ENCODE measurements around the gene RGS6.
A peak's percentile ranks its signal among the peaks of the same experiment; 100 is the strongest.

Gene RGS6

GRCh38 chr14:72597252-72598233 lies 665.3 kb downstream of the RGS6 start:
- DNase-seq, result no peak

GRCh38 chr14:72598306-72598705 lies 666.1 kb downstream of the RGS6 start:
- DNase-seq, result no peak

DNA sequence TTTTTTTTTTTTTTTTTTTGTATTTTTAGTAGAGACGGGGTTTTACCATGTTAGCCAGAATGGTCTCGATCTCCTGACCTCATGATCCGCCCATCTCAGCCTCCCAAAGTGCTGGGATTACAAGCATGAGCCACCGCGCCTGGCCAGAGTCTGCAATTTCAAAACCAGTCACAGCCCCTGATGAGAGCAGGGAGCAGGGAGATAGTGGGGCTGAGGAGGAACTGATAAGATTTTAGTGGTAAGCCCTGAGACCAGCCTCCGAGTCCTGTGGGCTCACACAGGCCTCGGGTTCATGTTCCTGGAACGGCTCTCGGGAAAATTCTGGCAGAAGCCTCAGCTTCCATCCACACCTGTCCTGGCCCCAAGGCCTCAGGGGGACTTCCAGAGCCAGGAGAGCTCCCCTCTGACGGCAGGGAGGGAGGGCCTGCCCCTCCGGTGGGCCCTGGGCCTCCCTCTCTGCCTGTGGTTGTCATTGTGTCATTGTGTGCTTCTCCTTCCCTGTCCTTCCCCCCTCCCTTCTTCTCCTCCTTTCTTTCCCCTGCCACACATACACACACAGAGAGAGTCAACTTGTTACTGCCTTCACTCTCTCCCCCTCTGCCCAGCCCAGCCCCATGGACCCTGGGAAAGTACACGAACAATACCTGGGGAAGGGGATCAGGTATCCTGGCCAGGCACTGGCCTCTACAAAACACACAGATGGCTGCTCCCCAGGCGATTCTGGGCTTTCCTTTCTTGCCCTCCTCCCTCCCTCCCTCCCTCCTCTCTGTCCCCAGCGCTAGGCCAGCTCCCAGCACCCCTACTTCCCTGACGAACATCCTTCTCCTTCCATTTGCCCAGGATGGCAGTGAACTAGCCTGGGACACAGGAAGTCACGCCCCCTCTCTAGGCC lies 667.6 kb downstream of the RGS6 start:
- DNase-seq, result no peak

DNA sequence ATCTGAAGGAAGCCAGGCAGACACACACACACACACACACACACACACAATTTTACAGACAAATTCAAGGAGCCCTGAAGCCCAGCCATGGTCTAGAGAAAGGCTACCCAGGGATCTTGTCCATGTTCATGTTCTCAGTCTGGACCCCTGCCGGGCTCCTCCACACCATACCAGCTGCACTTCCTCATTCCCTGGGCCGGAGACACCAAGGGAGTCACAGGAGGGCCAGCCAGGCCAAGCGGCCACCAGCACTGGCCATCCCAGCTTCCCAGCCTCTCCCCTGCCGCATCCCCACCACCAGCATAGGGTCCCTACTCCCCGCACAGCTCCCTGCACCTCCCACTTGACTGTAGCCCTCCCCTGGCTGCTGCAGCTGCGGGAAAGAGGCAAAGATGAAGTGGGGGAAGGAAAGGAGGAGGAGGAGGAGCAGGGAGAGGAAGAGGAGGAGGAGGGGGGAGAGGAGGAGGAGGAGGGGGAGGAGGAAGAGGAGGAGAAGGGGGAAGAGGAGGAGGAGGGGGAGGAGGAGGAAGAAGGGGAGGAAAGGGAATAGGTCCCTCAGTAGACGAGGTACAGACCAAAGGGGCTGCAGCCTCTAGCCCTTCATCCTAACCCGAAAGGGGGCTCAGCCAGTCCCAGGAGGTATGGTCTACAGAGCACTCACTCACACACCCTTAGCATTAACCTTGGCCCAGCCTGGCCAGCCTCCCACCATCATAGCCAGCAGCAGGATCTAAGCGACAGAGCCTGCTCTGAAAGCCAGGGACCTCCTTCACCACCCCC lies 668.5 kb downstream of the RGS6 start:
- peak in 2 of 3 donors; percentile 20 to 50 for DNase-seq

GRCh38 chr14:72603639-72604038 lies 671.4 kb downstream of the RGS6 start:
- no peak for DNase-seq

DNA sequence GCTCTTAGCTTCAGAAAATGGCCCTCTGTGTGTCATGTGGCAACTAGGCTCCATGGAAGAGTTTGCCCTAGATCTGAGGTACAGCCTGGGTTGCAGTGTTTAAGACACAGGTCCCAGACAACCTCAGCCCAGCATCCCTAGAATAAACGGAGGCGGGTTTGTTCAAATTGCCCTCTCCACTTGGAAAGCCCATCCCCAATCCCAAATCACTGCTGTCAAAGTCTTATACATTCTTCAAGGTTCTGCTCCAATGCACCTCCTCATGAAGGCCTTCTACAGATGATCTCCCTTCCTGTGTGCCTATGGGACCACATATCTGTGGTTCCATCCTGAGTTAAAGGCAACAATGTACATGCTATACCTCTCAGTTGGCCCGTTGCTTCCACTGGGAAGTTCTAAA lies 671.9 kb downstream of the RGS6 start:
- no peak for DNase-seq

GRCh38 chr14:72605096-72605920 lies 673.1 kb downstream of the RGS6 start:
- DNase-seq, result no peak

GRCh38 chr14:72605921-72606220 lies 673.6 kb downstream of the RGS6 start:
- DNase-seq, result no peak

DNA sequence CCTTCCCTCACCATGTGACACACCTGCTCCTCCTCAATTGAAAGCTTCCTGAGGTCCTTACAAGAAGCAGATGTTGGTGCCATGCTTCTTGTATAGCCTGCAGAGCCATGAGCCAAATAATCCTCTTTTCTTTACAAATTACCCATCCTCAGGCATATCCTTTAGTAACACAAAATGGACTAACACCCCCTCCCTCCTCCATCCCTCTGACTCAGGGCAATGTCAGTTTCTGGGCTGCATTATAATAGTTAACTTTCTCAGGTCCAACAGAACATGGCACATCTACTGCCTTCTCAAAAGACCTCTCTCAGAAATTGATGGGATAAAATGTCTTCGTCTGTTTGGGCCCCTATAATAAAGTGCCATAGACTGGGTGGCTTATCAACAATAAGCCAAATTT lies 674.6 kb downstream of the RGS6 start:
- no peak for DNase-seq

DNA sequence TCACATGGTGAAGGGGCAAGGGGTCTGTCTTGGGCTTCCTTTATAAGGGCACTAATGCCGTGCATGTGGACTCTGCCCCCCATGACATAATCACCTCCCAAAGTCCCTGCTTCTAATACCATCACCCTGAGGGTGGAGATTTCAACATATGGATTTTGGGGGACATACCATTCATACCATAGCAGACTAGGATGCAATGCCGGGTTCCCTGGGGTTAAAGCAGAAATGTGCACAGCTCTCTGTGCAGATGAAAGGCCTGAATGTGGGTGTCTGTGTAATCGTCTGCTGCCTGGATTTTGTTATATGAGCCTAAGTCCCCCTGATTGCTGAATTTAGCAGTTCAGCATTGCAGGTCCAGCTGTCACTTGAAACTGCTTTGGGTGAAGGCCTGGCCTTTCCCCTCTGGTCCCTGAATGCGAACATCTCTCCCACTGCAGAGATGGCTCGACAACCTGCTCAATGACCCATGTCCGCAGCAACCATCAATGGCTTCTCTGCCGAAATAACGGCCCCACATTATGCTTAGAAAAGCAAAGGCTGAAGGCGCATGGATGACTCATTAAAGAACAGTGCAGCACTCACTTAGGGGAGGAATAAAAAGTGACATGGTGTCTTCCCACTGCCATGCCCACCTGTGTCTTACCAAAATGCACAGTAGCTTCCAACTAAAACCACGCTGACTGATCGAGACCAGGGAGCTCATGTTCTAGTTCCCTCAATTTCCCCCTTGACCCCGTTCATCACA lies 675.3 kb downstream of the RGS6 start:
- DNase-seq, result no peak

- peak; percentile 11 to 24 (median 12) for DNase-seq
Measured at GRCh38 chr14:72608391-72609204, 676.4 kb downstream of the RGS6 start.

DNA sequence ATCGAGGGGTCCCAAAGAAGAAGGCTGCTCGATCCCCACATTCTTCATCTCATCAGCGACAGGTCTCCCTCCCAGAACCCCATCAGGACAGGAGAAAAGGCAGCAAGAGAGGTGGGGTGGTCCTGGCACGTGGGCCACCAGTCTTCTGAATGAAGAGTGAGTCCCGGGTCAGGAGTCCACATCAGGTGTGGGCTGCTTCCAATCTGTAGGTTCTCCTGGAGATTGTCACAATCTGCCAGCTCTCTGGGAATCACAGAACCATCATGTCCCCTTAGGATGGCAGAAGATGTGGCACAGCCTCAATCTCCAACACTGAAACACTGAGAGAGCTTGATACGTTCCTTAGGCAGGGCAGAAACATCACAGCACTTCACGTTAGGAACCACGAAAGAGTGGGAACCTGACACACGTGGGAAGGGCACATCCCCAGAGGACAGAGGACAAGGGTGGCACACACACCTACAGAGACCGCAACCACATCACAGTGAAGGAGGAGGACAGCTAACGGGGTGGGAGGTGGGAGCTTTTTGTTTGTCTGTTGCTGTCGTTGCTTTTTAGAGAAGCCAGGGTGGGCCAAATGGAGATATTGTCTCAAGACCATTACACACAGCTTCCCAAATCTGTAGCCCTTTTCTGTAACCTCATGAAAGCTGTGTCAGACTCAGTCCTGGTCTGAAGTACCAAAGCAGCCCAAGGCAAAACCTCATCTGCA lies 677.1 kb downstream of the RGS6 start:
- DNase-seq, result no peak

DNA sequence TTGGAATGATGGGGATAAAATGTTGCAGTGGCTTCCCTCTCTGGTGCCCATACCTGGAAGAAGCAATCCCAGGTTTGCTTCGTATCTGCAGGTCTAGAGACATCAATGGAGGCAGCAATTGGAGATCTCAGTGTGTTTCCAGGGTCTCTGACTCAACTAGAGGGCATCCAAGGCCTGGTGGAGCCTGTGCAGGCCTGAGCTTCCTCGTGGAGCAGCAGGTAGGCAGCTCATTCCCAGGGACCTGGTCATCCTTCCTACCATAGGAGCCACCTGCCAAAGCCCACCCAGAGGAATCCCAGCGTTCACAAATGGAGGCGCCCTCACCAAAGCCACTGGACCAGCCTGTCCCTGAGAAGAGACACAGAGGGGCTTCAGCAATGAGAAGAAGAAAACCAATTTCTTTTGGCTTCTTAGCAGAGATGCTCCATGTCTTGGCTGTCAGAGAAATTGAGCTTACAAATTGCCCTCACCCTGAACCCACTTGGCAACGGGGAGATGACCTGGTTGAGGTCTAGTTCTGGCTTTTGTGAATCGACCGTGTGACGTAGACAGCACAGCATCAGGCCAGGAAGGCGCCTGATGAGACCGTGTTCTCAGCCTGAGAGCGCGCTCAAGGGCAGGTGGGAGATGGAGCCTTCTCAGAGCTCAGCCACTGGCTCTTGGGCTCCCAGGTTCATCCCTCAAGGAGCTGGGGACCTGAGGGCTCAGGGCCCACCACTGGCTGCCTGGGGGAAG lies 678.0 kb downstream of the RGS6 start:
- DNase-seq, result no peak

GRCh38 chr14:72610831-72611200 lies 678.6 kb downstream of the RGS6 start:
- DNase-seq, result no peak

- DNase-seq, result no peak
Measured at GRCh38 chr14:72611506-72611905, 679.3 kb downstream of the RGS6 start.

GRCh38 chr14:72612041-72612440 lies 679.8 kb downstream of the RGS6 start:
- DNase-seq, result no peak

DNA sequence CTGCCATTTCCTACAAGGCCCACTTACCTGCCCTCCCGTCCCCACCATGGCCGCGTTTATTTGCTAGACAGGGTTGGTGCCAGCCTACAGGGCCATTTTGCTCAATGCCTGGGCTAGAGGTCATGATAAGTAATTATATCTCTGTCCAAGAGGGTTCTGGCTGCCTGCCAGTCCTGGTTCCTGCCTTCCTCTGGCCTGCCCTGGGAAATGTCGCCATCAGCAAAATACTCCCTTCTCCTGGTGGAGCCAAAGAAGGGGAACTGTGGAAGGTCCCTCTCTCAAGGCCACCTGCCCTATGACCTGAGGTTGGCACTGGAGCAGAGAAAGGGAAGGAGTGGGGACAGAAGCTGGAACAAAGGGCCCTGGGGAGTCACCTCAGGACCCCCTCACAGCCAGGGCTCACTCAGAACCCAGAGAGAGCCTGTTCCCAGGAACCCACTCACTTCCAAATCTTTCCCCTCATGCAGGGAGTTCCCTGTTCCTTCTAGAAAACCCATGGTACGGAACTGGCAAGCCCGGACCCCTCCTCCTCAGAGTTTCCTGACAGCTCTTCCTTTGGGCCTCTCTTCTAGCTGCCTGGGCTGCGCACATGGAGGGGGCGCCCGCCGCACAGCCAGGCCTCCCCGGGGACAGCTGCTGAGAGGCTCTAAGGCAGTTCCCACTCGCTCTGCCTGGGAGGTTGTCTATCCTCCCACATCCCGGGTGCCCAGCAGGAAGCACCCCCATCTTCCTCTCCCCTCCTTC lies 681.2 kb downstream of the RGS6 start:
- peak; percentile 36 to 78 (median 49) for DNase-seq

GRCh38 chr14:72613975-72614319 lies 681.7 kb downstream of the RGS6 start:
- DNase-seq, result no peak
